SHP77 (cell line): Measurements from ENCODE around the gene AREG.

Experiments
- DNase-seq, 2 experiments: peaks; one replicate each; lab custom pipeline; 2025; lab: John Stamatoyannopoulos, UW

The AREG gene

GRCh38 chr4:74433043-74433442 is 11.9 kb upstream of the AREG start:
- DNase-seq = no peak

DNA sequence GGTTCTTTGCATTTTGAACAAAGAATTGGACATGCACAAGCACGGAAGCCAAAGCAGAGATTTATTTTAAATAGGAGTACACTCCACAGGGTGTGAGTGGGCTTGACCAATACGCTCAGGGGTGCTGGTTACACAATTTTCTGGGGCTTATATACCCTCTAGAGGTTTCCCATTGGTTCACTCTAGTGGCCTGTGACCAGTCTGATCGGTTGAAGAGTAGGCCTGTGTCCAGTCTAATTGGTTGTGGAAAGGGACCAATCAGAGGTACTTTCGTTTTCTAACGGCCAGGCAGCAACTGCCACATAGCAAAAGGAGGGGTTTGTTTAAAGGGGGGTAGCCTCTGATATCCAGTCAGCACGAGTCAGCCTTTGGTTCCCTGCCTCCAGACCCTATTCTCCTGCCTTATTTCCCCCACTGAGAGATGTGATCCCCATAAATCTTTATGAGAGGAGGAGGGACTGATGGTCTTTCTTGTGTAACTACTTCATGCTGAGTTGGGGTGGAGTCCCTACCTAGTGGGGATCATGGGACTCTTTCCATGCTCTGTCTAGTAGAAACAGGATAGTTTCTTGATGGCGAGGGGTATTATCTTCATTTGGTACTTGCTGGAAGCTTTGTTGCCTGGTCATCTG is 11.3 kb upstream of the AREG start:
- peak; percentile 45 to 55 for DNase-seq

DNA sequence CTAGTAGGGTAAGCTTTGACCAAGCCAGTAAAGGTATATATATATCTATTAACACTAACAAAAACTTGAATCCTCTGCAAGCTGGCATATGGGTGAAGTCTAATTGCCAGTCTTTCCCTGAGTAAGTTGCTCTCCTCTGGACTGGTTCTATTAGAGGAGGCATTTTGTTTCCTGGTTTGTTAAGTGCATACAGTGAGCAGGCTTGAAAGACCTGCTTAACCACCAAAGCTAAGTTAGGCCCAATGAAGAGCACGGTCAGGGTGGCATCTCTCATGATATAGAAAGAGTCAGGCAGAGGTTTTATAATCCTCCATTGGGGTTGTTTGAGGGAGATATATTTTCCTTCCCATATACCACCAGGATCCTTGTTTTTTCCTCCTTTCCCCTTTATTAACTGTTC is 9.6 kb upstream of the AREG start:
- no peak for DNase-seq

GRCh38 chr4:74437866-74438265 is 7.1 kb upstream of the AREG start:
- DNase-seq = no peak

DNA sequence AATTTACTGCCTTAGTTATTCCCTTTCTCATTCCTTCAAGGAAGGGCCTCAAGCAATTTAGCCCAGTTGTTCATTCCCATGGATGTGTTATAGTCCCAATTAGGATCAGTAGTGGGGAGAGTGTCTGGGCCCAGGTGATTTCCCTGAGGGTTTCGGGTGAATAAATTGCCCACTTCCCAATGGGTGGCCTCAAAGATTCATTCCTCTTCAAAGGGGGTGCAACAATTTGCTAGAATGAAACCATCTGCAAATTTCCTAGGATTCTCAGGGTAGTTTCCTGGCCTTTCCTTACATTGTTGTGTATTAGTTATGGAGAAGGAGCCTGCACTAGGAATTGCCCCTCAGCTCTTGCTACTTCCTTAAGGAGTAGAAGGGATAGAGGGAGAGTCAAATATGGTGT is 6.3 kb upstream of the AREG start:
- no peak for DNase-seq

DNA sequence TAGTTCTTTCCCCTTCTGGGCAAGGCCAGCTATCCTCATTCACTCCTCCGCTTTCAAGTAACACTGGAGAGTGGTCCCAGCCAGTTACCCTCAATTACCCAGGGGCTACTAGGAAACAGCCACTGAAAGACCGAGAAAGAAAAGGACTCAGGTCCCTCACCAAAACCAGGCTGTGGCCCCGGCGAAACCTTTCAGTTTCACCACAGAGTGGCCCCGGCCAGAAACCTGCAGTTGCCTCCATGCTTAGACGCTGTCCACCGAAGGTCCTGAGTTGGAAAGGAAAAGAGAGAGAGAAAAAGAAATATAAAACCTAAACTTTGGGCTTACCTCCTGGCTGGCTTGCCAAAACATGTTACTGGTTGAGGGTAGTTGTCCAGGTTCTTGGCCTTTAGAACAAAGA is 5.0 kb upstream of the AREG start:
- no peak for DNase-seq

- DNase-seq = no peak
These were observed 4.6 kb upstream of the AREG start for GRCh38 chr4:74440356-74440755.

GRCh38 chr4:74441744-74442143 is 3.2 kb upstream of the AREG start:
- no peak for DNase-seq

- no peak for DNase-seq
These were observed 1.4 kb downstream of the AREG start for GRCh38 chr4:74446193-74446868.

DNA sequence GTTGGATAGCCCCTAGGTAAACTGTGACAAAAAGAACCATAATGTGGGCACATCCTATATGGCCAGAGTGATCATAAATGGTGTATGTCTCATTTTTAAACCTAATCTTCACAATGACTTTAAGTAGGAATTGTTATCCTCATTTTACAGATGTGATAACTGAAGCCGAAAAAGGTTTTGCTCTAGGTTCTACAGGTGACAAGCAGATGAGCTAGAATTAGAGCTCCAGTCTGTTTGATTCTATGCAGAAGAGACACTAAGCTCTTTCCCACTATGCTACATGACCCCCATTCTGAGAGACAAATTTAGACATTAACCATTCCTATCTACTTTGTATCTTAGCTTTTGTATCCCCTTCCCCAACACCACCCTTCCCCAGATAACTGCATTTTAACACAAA is 2.0 kb downstream of the AREG start:
- no peak for DNase-seq

GRCh38 chr4:74447636-74448233 is 2.8 kb downstream of the AREG start:
- no peak for DNase-seq

- no peak for DNase-seq
These were observed 4.8 kb downstream of the AREG start for GRCh38 chr4:74449571-74450297.

DNA sequence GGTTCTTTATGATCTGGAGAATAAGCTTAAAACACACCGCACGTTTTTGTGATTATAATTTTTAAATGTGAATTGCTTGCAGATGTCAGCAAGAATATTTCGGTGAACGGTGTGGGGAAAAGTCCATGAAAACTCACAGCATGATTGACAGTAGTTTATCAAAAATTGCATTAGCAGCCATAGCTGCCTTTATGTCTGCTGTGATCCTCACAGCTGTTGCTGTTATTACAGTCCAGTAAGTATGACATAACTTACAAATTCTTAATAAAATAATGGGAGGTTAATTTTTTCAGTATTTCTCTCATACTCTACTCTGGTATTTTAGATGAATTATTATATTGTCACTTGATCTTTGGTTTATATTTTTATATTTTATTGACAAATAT is 5.4 kb downstream of the AREG start:
- no peak for DNase-seq

DNA sequence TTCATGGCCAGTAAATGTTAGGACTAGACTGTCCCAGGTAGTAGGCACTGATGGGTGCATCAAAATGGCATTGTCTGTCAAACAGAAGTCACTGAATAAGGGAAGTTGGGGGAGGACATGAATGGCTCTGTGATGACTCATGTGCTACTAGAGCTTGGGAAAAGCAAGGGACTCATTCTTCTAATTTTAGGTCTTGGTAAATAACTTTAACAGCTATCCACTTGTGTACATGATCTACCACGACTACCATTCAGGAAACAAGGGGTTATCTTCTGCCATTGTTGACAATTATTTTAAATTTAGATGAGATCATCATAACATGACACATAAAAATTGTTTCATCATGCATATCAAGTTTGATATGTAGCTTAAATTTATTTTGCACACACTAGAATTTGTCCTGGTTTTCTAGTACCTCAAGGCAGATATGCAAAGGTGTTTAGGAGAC is 6.3 kb downstream of the AREG start:
- no peak for DNase-seq

GRCh38 chr4:74453037-74453635 is 8.2 kb downstream of the AREG start:
- DNase-seq = no peak

- DNase-seq = no peak
These were observed 9.2 kb downstream of the AREG start for GRCh38 chr4:74453829-74454742.

GRCh38 chr4:74455361-74456055 is 10.6 kb downstream of the AREG start:
- no peak for DNase-seq

DNA sequence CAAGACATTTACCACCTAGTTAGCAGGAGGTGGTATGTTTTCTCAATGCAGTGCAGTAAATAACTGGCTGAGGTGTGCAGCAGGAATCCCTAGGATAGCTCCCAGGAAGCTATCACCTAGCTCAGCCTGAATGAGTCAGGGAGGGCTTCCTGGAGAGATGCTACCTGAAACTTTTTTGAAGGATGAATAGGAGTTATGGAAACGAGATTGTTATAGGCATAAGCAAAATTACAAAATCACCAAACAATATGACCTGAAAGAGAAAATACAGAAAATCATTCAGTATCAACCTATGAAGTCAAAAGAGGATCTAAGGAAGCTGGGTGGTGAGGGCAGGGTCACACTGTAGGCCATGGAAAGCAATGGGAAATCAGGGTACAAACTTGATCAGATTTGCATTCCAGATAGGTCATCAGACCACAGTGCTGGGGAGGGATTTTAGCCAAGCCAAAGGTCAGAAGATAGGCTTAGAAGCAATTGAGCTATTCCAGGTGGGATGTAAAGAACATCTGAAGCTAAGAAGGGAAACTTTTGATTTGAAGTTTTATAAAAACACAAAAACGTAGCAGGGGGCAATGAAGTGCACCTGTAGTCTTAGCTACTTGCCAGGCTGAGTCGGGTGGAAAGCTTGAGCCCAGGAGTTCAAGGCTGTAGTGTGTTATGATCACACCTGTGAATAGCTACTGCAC is 11.3 kb downstream of the AREG start:
- DNase-seq = no peak

DNA sequence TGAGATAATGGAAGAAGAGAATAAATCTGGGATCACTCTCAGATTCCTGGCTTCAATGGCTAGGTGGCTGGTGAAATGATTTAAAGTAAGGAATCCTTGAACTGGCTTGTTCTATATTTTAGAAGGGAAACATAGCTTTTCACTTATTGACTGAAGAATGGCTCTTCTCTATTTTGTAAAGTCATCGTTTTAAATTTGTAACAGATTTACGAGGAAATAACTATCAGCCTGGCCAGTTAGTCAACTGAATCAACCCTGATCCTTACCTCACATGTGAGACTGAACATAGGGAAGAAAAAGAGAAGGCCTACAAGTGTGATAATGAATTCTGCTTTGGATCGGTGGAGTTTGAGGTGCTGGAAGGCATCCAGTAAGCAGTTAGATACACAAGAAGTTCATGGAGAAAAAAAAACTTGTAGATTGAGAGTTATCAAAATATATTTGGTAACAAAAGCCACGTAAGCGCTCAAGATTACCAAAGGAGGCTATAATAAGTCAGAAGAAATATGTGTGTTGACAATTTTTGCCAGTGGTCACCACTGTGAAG is 12.0 kb downstream of the AREG start:
- DNase-seq = no peak

GRCh38 chr4:74460833-74461232 is 15.9 kb downstream of the AREG start:
- DNase-seq = no peak
